ENCODE results near the gene GABRG3.

GABRG3 gene

GRCh38 chr15:27529399-27529798, 558.4 kb downstream of the GABRG3 start:
- no peaks in the 10 kb centered on the region for H3K4me1 ChIP-seq (ENCODE audit: insufficient read depth, insufficient read length)
- no peak overlapping the region for H3K4me3 ChIP-seq (ENCODE audit: insufficient read length, low read depth)
- H3K9me3 ChIP-seq (ENCODE audit: insufficient read depth, low read length), result no peaks in the 10 kb centered on the region
- no peak for DNase-seq (ENCODE audit: low read depth, low spot score)
- H3K27me3 ChIP-seq (ENCODE audit: insufficient read depth, insufficient read length), result no peaks in the 10 kb centered on the region
- no peaks in the 10 kb centered on the region for H3K36me3 ChIP-seq (ENCODE audit: insufficient read depth, insufficient read length, low read length)
- TF ChIP-seq YY1 (IDR thresholded peaks at IDR 0.05; ENCODE audit: insufficient read depth, insufficient read length) (no peak), ZNF274 (IDR thresholded peaks at IDR 0.05; ENCODE audit: low read depth, low read length) (no peak), SUZ12 (IDR thresholded peaks at IDR 0.05; ENCODE audit: extremely low read depth, insufficient read depth, insufficient read length) (no peak)
- no peak overlapping the region for H3K9ac ChIP-seq (ENCODE audit: insufficient read length, low read depth)

GRCh38 chr15:27530994-27531393, 560.0 kb downstream of the GABRG3 start:
- no peak for DNase-seq (ENCODE audit: low read depth, low spot score)
- Histone ChIP-seq H3K9ac (ENCODE audit: insufficient read length, low read depth) (no peak overlapping the region), H3K27me3 (ENCODE audit: insufficient read depth, insufficient read length) (no peaks in the 10 kb centered on the region), H3K9me3 (ENCODE audit: insufficient read depth, low read length) (no peaks in the 10 kb centered on the region), H3K4me1 (ENCODE audit: insufficient read depth, insufficient read length) (no peaks in the 10 kb centered on the region), H3K36me3 (ENCODE audit: insufficient read depth, insufficient read length, low read length) (no peaks in the 10 kb centered on the region), H3K4me3 (ENCODE audit: insufficient read length, low read depth) (no peak overlapping the region)
- no peak for TF ChIP-seq YY1 (IDR thresholded peaks at IDR 0.05; ENCODE audit: insufficient read depth, insufficient read length)
- TF ChIP-seq SUZ12 (IDR thresholded peaks at IDR 0.05; ENCODE audit: extremely low read depth, insufficient read depth, insufficient read length), result no peak
- no peak for TF ChIP-seq ZNF274 (IDR thresholded peaks at IDR 0.05; ENCODE audit: low read depth, low read length)

GRCh38 chr15:27532358-27532757, 561.4 kb downstream of the GABRG3 start:
- no peak overlapping the region for H3K4me3 ChIP-seq (ENCODE audit: insufficient read length, low read depth)
- no peak overlapping the region for H3K9ac ChIP-seq (ENCODE audit: insufficient read length, low read depth)
- no peak for DNase-seq (ENCODE audit: low read depth, low spot score)
- TF ChIP-seq ZNF274 (IDR thresholded peaks at IDR 0.05; ENCODE audit: low read depth, low read length) (no peak), YY1 (IDR thresholded peaks at IDR 0.05; ENCODE audit: insufficient read depth, insufficient read length) (no peak), SUZ12 (IDR thresholded peaks at IDR 0.05; ENCODE audit: extremely low read depth, insufficient read depth, insufficient read length) (no peak)
- H3K4me1 ChIP-seq (ENCODE audit: insufficient read depth, insufficient read length), result no peaks in the 10 kb centered on the region
- no peaks in the 10 kb centered on the region for H3K27me3 ChIP-seq (ENCODE audit: insufficient read depth, insufficient read length)
- no peaks in the 10 kb centered on the region for H3K36me3 ChIP-seq (ENCODE audit: insufficient read depth, insufficient read length, low read length)
- H3K9me3 ChIP-seq (ENCODE audit: insufficient read depth, low read length), result no peaks in the 10 kb centered on the region

GRCh38 chr15:27535445-27536129, 564.6 kb downstream of the GABRG3 start:
- TF ChIP-seq YY1 (IDR thresholded peaks at IDR 0.05; ENCODE audit: insufficient read depth, insufficient read length), result no peak
- no peak for TF ChIP-seq ZNF274 (IDR thresholded peaks at IDR 0.05; ENCODE audit: low read depth, low read length)
- no peak for TF ChIP-seq SUZ12 (IDR thresholded peaks at IDR 0.05; ENCODE audit: extremely low read depth, insufficient read depth, insufficient read length)
- H3K36me3 ChIP-seq (ENCODE audit: insufficient read depth, insufficient read length, low read length), result no peaks in the 10 kb centered on the region
- no peak for DNase-seq (ENCODE audit: low read depth, low spot score)
- H3K9ac ChIP-seq (ENCODE audit: insufficient read length, low read depth), result no peak overlapping the region
- H3K4me1 ChIP-seq (ENCODE audit: insufficient read depth, insufficient read length), result no peaks in the 10 kb centered on the region
- H3K27me3 ChIP-seq (ENCODE audit: insufficient read depth, insufficient read length), result no peaks in the 10 kb centered on the region
- H3K9me3 ChIP-seq (ENCODE audit: insufficient read depth, low read length), result no peaks in the 10 kb centered on the region
- H3K4me3 ChIP-seq (ENCODE audit: insufficient read length, low read depth), result no peak overlapping the region

- no peaks in the 10 kb centered on the region for H3K36me3 ChIP-seq (ENCODE audit: insufficient read depth, insufficient read length, low read length)
- H3K9ac ChIP-seq (ENCODE audit: insufficient read length, low read depth), result no peak overlapping the region
- no peak for TF ChIP-seq YY1 (IDR thresholded peaks at IDR 0.05; ENCODE audit: insufficient read depth, insufficient read length)
- TF ChIP-seq ZNF274 (IDR thresholded peaks at IDR 0.05; ENCODE audit: low read depth, low read length), result no peak
- TF ChIP-seq SUZ12 (IDR thresholded peaks at IDR 0.05; ENCODE audit: extremely low read depth, insufficient read depth, insufficient read length), result no peak
- H3K4me3 ChIP-seq (ENCODE audit: insufficient read length, low read depth), result no peak overlapping the region
- H3K9me3 ChIP-seq (ENCODE audit: insufficient read depth, low read length), result no peaks in the 10 kb centered on the region
- DNase-seq (ENCODE audit: low read depth, low spot score), result no peak
- H3K4me1 ChIP-seq (ENCODE audit: insufficient read depth, insufficient read length), result no peaks in the 10 kb centered on the region
- no peaks in the 10 kb centered on the region for H3K27me3 ChIP-seq (ENCODE audit: insufficient read depth, insufficient read length)
Observed at GRCh38 chr15:27538325-27538724, 567.3 kb downstream of the GABRG3 start.

- TF ChIP-seq ZNF274 (IDR thresholded peaks at IDR 0.05; ENCODE audit: low read depth, low read length), result no peak
- DNase-seq (ENCODE audit: low read depth, low spot score), result no peak
- Histone ChIP-seq H3K36me3 (ENCODE audit: insufficient read depth, insufficient read length, low read length) (no peaks in the 10 kb centered on the region), H3K27me3 (ENCODE audit: insufficient read depth, insufficient read length) (no peaks in the 10 kb centered on the region), H3K9me3 (ENCODE audit: insufficient read depth, low read length) (no peaks in the 10 kb centered on the region), H3K4me3 (ENCODE audit: insufficient read length, low read depth) (no peak overlapping the region), H3K9ac (ENCODE audit: insufficient read length, low read depth) (no peak overlapping the region), H3K4me1 (ENCODE audit: insufficient read depth, insufficient read length) (no peaks in the 10 kb centered on the region)
Observed at GRCh38 chr15:27541581-27541980, 570.6 kb downstream of the GABRG3 start.

GRCh38 chr15:27545494-27546255, 574.7 kb downstream of the GABRG3 start:
- no peak for DNase-seq (ENCODE audit: low read depth, low spot score)
- H3K4me1 ChIP-seq (ENCODE audit: insufficient read depth, insufficient read length), result no peaks in the 10 kb centered on the region
- H3K4me3 ChIP-seq (ENCODE audit: insufficient read length, low read depth), result no peak overlapping the region
- H3K36me3 ChIP-seq (ENCODE audit: insufficient read depth, insufficient read length, low read length), result no peaks in the 10 kb centered on the region
- no peaks in the 10 kb centered on the region for H3K27me3 ChIP-seq (ENCODE audit: insufficient read depth, insufficient read length)
- no peak for TF ChIP-seq SUZ12 (IDR thresholded peaks at IDR 0.05; ENCODE audit: extremely low read depth, insufficient read depth, insufficient read length)
- no peak for TF ChIP-seq ZNF274 (IDR thresholded peaks at IDR 0.05; ENCODE audit: low read depth, low read length)
- no peak for TF ChIP-seq YY1 (IDR thresholded peaks at IDR 0.05; ENCODE audit: insufficient read depth, insufficient read length)
- H3K9ac ChIP-seq (ENCODE audit: insufficient read length, low read depth), result no peak overlapping the region
- no peaks in the 10 kb centered on the region for H3K9me3 ChIP-seq (ENCODE audit: insufficient read depth, low read length)
